ENCODE results near the gene UBR2.
"Not testable (repeated sequence)": the region's sequence is repeated elsewhere in the genome, so short reads cannot be mapped to it uniquely, and the experiment has no call there.

The UBR2 gene

DNA sequence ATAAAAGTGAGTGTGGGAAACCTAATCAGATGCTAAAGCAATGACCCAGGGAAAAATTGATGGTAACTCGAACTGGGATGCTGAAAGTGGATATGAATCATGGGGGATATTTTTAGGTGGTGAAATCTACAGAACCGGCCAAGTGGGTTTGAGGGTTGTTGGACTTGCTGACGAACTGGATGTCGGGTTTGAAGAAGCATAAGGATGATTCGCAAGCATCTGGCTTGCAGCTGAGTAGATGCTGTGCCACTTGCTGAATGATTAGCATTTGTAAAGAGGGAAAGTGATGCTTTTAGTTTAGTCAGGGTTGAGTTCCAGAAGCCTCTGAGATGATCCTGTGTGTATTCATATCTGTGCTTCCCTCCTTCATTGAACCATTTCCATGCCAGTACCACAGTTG is 54.9 kb downstream of the UBR2 start:
- DNase-seq, result no peak

DNA sequence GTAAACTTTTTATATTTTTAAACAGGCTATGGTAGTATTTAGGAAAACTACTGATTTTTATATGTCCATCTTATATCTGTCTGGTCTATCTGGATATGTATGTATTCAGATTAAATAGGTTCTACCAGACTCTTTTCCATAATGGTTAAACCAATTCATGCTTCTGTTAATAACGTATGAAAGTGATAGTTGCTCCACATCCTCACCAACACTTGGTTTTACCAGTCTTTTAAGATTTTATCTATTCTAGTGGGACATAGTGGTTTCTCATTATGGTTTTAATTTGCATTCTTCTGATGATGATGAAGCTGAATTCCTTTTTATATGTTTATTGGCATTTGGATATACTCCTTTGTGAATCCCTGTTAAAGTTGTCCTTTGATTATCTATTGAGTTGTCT is 56.1 kb downstream of the UBR2 start:
- DNase-seq, result no peak

DNA sequence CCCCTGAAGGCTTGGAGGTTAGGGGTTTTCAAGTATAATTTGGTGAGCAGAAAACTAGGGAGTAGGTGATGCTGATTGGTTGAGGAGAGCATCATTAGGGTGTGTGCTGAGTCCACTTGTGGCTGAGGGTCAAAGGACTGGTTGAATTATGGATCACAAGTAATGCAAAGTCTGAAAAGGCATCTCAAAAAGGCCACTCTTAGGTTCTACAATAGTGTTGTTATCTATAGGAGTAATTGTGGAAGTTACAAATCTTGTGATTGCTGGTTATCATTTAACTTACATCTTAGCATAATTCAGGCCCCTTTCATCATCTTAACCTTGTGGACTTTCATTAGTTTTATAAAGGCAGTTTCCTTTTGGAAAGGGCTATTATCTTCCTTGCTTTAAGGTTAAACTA is 60.8 kb downstream of the UBR2 start:
- DNase-seq, result no peak

GRCh38 chr6:42627044-42627443 is 63.2 kb downstream of the UBR2 start:
- DNase-seq, result no peak

DNA sequence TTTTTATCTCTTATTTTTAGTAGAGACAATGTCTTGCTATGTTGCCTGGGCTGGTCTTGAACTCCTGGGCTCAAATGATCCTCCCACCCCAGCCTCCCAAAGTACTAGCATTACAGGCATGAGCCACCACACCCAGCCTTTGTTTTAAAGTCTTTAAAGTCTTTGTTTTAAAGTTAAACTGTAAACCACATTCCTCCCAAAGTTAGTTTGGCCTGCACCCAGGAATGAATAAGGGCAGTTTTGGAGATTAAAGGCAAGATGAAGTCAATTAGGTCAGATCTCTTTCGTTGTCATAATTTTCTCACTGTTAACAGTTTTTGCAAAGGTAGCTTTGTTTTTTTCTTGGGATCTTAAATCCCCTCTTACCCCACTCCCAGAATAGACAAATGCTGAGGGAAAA is 63.8 kb downstream of the UBR2 start:
- DNase-seq, result no peak

DNA sequence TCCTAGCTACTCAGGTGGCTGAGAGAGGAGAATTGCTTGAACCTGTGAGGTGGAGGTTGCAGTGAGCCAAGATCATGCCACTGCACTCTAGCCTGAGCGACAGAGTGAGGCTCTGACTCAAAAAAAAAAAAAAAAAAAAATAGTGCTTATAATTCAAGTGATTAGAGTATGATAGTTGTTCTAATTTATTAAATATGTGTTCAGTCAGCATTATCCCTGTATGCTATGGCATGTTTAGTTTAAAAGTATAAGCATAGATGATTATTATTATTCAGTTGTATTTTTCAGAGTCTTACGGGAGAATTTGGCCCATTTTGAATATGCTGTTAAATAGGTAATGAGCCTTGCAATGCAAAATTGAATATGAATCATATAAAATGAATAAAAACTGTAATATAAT is 64.8 kb downstream of the UBR2 start:
- DNase-seq, result no peak

GRCh38 chr6:42629845-42630244 is 66.0 kb downstream of the UBR2 start:
- no peak for DNase-seq

DNA sequence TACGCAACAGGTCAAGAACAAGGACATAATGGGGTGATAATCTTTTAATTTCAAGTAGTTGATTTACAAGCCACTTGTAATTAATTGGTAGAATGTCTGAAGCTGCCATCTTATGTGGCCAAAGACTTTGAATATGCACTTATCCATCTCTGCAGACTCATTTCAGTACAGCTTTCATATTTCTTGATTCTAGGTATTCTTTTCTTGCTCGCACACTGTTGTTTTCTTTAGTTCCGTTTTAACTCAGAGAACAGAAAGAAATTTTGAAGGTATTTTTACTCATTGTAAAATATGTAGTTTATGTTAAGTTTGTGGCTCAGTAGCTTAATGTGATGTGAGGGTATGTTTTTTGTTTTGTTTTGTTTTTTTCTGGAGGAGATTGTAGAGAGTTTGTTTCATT is 73.9 kb downstream of the UBR2 start:
- DNase-seq, result no peak

GRCh38 chr6:42642794-42643193 is 79.0 kb downstream of the UBR2 start:
- DNase-seq, result no peak

DNA sequence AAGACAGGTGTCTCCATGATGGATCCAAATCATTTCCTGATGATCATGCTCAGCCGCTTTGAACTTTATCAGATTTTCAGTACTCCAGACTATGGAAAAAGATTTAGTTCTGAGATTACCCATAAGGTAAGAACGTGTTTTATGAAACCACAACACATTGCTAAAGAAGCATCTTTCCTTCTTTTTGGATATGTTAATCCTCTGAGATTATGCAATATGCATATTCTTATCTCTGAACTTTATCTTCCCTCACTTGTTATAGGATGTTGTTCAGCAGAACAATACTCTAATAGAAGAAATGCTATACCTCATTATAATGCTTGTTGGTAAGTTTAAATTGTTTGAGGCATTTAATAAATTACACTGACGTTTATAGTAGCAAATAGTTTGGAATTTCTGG is 80.4 kb downstream of the UBR2 start:
- no peak for DNase-seq

DNA sequence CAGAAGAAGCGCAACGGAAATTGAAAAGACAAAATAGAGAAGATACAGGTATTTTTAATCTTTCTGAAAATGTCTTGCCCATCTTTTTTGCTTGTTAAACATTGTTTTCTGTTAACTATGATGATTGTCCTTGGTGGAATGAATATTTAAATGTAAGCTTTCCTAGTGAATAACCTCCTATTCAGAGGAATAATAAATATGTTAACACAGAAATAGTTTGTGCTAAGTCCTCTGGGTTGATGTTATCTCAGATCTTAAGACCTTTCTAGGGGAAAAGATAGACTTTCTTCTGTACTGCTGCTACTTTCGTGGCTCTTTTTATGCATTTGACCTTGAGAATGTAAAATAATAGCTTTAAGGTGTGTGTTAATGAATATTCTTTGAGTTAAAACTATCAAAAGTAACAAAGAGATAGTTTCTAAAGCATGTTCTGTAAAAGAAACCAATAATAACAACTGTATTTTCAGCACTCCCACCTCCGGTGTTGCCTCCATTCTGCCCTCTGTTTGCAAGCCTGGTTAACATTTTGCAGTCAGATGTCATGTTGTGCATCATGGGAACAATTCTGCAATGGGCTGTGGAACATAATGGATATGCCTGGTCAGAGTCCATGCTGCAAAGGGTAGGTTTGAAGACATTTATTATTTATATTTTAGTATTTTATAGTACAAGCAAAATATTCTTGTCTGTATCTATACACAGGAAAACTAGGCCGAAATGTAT is 88.4 kb downstream of the UBR2 start:
- DNase-seq, result no peak

GRCh38 chr6:42653851-42654250 is 90.0 kb downstream of the UBR2 start:
- DNase-seq, result no peak

- no peak for DNase-seq
These were observed 96.0 kb downstream of the UBR2 start for GRCh38 chr6:42659806-42660205.

DNA sequence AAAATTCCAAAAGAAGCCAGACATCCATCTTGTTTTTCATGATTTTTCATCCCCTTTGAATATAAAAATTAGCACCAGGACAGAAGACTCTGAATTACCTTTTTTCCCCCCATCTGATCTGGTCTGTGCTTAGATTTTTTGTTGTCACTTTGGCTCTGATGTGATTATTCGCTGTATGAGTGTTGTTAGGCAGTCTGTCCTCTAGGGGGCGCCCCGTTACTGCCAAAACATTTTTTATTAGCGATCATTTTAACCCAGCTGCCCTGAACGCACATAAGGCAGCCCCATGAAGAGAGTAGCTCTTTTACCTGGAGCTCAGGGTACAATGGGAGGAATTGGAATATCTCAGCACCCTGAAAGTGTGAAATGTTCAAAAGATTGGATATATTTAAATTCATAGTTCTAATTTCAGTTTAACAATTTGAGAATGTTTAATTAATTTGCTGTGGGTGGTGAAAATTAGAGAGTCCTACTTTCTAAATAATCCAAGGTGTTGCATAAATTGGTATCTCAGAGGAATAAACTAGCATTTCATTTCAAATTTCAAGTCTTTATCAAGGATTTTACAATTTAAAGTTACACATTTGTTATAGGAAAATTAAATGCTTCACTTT is 97.8 kb downstream of the UBR2 start:
- DNase-seq, result peak in 12 of 14 donors; percentile 7 to 74 (median 48)

- no peak for DNase-seq
These were observed 100.9 kb downstream of the UBR2 start for GRCh38 chr6:42664718-42665117.

DNA sequence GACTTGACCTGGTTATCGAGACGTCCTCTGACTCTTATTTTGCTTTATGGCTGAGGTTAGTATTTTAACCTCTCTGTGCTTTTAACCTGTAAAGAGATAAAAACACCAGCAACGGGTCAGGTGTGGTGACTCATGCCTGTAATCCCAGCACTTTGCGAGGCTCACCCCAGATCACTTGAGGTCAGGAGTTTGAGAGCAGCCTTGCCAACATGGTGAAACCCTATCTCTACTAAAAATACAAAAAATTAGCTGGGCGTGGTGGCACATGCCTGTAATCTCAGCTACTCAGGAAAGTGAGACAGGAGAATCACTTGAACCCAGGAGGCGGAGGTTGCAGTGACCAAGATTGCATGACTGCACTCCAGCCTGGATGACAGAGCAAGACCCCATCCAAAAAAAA is 110.5 kb downstream of the UBR2 start:
- not testable (repeated sequence) for DNase-seq

- no peak for DNase-seq
These were observed 111.0 kb downstream of the UBR2 start for GRCh38 chr6:42674780-42675179.

DNA sequence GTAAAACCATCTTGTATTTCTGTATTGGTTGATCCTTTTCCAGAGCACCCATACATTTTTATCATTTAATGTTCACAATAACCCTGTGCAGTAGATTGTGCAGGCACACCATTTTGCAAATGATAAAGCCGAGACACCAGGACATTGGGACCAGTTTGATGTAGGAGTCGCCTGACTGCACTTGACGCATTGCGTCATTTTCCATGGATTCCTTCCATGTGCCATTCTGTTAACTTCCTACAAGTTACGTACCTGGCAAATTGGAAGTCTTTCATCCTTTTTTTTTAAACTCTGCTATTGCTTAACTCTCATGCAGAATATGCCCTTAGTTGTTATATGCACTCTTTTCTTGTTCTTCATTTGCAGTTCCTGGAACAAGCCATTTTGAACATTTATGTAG is 115.5 kb downstream of the UBR2 start:
- no peak for DNase-seq

DNA sequence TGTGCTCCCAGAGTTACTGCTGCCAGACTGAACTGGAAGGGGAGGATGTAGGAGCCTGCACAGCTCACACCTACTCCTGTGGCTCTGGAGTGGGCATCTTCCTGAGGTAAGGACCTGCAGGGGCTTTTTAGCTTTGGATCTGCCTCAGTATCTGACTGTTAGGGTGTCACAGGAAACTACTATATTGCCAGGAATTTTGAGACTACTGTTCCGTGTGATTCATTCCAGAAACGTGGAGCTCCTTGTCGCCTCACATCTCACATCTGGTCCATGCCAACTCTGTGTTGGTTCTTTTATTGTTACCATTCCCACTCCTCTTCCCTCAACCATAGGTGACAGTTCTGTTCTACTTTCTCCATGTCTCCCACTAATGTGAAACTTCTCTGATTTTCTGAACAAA is 124.5 kb downstream of the UBR2 start:
- DNase-seq, result no peak

DNA sequence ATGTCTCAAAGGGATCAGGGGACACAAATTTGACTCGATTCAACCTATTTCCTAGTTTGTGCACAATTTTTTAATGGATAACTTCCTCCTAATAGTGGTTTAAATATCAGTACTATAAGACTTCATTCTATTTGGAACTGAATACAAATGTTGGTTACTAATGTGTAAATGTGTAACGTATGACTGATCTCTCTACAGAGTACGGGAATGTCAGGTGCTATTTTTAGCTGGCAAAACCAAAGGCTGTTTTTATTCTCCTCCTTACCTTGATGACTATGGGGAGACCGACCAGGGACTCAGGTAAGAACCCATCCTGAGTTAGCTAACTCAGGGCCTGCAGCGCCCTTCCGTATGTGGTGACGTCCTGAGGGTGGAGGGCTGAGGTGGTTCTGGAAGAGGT is 125.5 kb downstream of the UBR2 start:
- no peak for DNase-seq

DNA sequence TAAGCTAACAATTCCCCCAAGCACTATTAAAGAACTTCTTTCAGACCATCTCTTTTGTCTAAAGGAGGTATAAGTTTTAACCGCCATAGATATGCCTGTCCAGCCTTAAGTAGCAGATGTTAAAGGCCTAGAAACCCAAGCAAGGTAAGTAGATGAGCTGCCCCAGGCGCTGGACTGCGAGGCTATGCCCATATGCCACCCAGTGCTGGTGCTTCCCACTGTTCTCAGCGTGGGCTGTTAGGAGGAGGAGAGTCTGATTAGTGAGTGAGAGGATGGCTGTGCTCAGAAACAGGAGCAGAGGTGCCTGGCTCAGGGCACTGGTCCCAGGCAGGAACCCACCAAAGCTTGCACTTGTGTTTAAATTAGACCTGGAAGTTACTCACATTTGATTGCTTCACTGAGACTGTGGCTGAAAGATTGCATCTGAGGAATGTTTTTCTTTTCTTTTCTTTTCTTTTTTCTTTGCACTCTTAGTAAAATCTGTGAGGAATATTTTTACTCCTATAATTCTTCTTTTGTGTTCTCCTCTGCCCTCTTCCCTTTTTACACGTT is 126.4 kb downstream of the UBR2 start:
- no peak for DNase-seq

DNA sequence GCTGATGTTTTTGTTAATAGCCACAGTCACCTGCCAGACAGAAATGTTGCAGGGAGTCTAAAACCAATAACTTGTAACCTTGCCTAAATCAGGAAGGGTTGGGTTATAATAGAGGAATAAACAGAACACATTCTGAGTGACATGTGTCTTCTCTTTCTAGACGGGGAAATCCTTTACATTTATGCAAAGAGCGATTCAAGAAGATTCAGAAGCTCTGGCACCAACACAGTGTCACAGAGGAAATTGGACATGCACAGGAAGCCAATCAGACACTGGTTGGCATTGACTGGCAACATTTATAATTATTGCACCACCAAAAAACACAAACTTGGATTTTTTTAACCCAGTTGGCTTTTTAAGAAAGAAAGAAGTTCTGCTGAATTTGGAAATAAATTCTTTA is 127.0 kb downstream of the UBR2 start:
- no peak for DNase-seq

DNA sequence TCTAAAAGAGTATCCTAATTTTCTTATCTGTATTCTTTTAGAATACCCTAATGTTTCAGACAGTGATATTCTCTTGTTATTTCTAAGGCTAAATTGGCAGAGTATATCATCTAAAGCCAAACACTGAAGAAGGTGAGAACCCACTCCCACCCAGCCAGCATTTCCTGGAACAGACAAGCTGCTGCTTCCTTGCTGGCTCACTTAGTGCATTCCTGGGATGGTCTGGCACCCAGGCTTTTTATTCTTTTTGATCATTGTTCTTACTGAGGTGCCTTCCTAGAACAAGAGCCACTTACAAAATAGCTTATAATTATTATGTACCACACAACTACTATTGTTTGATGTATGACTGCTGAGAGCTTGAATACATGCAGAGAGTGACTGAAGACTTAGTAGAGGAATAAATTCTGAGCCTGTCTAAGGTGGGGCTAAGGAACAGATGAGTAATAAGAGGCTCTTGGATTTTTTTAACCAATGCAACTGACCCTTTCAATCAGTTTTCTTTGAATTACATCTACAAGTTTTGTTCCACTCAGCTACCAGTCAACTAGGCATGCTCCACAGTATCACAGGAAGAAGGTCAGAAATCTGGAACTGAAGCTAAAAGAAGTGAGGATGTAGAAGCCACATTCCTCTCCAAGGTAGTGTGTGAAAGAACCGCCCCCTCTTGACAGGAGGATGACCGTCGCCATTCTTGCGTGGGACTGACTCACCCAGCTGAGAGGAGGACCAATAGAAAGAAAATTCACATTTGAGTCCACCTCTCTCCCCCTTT is 128.5 kb downstream of the UBR2 start:
- no peak for DNase-seq
